Thyroid gland (tissue), 4 donors: ENCODE data around the gene ACADL.

Experiments
- POLR2A ChIP-seq, 2 donors: fragments of 450-650 bp; IDR thresholded peaks; one replicate each; pipeline ENCODE4 v1.6.1; 2017; ENCODE audit warnings: antibody characterized with exemption in 2 of 2, mild to moderate bottlenecking in 2 of 2, moderate library complexity in 1 of 2
- TF ChIP-seq, protein P1 (sequence below), 6 experiments: fragments of 200-600 bp in 3 of 6; fragments of 450-650 bp in 3 of 6; sonication (generic) in 3 of 6; IDR thresholded peaks; one replicate each; pipeline ENCODE4 v1.5.1; 2016 to 2019; ENCODE audit warnings: antibody characterized with exemption in 6 of 6, mild to moderate bottlenecking in 2 of 6, inconsistent platforms in 1 of 6, moderate library complexity in 1 of 6

- TF ChIP-seq, protein P1, sequence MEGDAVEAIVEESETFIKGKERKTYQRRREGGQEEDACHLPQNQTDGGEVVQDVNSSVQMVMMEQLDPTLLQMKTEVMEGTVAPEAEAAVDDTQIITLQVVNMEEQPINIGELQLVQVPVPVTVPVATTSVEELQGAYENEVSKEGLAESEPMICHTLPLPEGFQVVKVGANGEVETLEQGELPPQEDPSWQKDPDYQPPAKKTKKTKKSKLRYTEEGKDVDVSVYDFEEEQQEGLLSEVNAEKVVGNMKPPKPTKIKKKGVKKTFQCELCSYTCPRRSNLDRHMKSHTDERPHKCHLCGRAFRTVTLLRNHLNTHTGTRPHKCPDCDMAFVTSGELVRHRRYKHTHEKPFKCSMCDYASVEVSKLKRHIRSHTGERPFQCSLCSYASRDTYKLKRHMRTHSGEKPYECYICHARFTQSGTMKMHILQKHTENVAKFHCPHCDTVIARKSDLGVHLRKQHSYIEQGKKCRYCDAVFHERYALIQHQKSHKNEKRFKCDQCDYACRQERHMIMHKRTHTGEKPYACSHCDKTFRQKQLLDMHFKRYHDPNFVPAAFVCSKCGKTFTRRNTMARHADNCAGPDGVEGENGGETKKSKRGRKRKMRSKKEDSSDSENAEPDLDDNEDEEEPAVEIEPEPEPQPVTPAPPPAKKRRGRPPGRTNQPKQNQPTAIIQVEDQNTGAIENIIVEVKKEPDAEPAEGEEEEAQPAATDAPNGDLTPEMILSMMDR (IDR thresholded peaks at IDR 0.05): no peak
- no peak for TF ChIP-seq POLR2A (IDR thresholded peaks at IDR 0.05)
Measured at GRCh38 chr2:210259687-210260086, 34.4 kb upstream of the ACADL start.
